ENCODE measurements around the gene GJC2.

GJC2 gene

DNA sequence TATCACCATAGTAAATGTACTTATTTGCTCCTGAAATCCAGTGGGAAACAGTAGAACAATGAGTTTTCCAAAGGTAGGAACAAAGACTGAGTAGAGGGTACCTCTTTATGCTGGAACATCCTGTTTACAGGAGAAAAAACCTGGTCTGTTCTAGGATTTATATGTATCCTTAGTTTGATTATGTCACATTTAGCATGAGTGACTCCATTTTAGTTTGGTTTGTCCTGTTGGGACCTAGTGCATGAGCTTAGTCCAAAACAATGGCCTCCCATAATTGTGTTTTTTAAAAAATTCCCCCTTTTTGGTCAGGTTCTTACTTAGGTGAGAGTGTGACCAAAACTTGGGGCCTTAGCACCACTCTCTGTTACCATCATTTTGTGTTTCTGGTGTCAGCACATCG is 37.1 kb upstream of the GJC2 start:
- in situ Hi-C loops (cut with MboI; ENCODE audit: low sequenced_read_pairs) = no loop called here

GRCh38 chr1:228114827-228115226 is 34.9 kb upstream of the GJC2 start:
- in situ Hi-C loops (cut with MboI; ENCODE audit: low sequenced_read_pairs) = no loop called here

GRCh38 chr1:228117335-228117734 is 32.4 kb upstream of the GJC2 start:
- in situ Hi-C loops (cut with MboI; ENCODE audit: low sequenced_read_pairs) = no loop called here

GRCh38 chr1:228118040-228118439 is 31.7 kb upstream of the GJC2 start:
- in situ Hi-C loops (cut with MboI; ENCODE audit: low sequenced_read_pairs) = no loop called here

GRCh38 chr1:228120351-228120750 is 29.4 kb upstream of the GJC2 start:
- in situ Hi-C loops (cut with MboI; ENCODE audit: low sequenced_read_pairs) = no loop called here

DNA sequence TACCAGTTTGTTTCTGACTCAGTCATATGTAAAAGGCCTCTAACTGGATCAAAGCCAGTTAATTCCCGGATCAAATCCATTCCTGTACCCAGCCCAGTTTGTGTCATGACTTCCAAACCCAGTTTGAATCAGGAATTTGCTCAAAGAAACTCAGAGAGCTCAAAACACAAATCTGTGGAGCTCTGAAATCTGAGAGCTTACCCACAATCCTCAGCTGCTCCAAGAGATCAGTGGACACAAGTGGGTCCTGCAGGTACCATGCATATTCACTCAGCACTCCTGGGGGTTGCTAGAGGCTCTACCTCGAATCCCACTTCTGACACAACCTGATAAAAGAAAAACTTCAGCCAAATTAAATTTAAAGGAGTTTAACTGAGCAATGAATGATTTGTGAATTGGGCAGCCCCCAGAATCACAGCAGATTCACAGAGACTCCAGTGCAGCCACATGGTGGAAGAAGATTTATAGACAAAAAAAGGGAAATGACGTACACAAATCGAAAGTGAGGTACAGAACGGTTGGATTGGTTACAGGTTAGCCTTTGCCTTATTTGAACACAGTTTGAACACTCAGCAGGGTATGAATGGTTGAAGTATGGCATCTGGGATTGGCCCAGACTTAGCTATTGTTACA is 28.8 kb upstream of the GJC2 start:
- in situ Hi-C loops (cut with MboI; ENCODE audit: low sequenced_read_pairs) = no loop called here

DNA sequence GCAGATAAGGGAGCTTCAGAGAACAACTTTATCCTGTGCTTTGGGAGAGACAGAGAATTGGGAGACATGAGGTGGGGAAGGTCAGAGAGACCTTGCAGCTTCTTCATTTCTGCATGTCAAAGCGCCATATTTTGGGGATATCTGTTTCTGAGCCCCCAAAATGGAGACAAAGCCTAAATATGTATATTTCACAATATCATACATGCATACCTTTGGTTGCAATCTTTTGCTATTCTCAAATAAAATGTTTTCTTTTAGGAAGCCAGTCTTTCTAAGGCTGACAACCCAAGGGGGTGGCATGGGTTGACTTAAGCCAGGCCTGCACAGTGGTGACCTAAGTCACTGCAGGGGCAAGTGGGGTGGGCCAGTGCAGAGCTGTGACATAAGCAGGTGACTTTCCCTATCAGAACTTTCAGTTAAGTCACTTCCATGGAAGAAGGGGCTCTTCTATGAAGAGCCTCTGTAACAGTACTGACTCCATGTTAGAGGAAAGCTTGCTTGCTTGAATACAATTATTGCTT is 26.7 kb upstream of the GJC2 start:
- in situ Hi-C loops (cut with MboI; ENCODE audit: low sequenced_read_pairs) = no loop called here

GRCh38 chr1:228123505-228123904 is 26.2 kb upstream of the GJC2 start:
- in situ Hi-C loops (cut with MboI; ENCODE audit: low sequenced_read_pairs) = no loop called here

DNA sequence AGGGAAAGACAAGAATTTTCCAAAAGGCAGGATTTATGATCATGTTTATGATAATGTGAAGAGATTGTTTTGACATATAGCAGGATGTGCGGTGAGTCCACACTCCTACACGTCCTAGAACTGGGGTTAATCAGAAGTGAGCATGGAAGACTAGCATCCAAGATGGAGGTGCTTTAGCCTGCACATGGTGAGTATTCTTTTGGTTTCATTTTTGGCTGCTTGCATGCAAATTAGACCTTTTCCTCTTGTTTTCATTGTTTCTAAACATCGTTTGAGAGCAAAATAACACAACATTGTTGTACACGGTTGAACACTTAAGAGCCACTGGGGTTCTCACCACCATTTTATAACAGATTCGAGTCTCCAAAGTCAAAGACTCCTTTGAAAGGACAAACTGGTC is 24.5 kb upstream of the GJC2 start:
- in situ Hi-C loops (cut with MboI; ENCODE audit: low sequenced_read_pairs) = no loop called here

GRCh38 chr1:228131766-228132165 is 18.0 kb upstream of the GJC2 start:
- in situ Hi-C loops (cut with MboI; ENCODE audit: low sequenced_read_pairs) = no loop called here

DNA sequence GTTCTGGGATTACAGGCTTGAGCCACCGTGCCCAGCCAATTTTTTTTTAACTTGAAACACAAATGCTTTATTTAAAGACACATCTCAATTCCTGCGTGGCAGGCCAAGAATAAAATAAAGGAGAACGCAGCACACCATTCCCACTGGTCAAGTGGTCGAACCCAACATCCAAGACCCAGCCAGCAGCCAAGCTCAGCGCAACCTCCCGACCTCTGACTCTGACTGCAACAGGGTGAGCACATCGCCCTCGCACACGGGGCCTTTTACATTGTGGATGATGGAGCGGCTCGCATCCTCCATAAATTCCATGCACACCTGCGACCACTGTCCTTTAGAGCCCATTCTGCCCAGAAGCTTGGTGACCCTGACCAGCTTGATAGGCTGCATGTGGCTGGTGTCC is 15.1 kb upstream of the GJC2 start:
- in situ Hi-C loops (cut with MboI; ENCODE audit: low sequenced_read_pairs) = no loop called here

GRCh38 chr1:228136901-228137300 is 12.8 kb upstream of the GJC2 start:
- in situ Hi-C loops (cut with MboI; ENCODE audit: low sequenced_read_pairs) = no loop called here

DNA sequence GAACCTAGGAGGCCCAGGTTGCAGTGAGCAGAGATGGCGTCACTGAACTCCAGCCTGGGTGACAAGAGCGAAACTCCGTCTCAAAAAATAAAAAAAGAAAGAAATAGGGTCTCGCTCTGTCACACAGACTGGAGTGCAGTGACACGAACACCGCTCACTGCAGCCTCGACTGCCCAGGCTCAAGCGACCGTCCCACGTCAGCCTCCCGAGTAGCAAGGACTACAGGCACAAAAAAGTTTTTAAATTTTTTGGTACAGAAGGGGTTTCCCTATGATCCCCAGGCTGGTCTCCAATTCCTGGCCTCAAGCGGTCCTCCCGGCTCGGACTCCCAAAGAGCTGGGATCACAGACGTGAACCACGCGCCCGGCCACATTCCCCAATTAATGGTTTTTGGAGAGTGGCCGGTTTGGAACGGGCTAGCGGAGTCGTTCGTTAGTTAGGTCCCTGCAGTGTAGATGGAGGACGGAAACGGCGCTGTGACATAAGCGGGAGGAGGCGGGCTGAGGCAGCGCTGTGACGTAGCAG is 10.3 kb upstream of the GJC2 start:
- in situ Hi-C loops (cut with MboI; ENCODE audit: low sequenced_read_pairs) = no loop called here

GRCh38 chr1:228139931-228140723 is 9.6 kb upstream of the GJC2 start, which contains the start of gene GUK1:
TSS of gene GUK1 (plus strand) at chr1:228140279. CDS start at chr1:228140303, 24 bp downstream.
- in situ Hi-C loops (cut with MboI; ENCODE audit: low sequenced_read_pairs) = no loop called here

DNA sequence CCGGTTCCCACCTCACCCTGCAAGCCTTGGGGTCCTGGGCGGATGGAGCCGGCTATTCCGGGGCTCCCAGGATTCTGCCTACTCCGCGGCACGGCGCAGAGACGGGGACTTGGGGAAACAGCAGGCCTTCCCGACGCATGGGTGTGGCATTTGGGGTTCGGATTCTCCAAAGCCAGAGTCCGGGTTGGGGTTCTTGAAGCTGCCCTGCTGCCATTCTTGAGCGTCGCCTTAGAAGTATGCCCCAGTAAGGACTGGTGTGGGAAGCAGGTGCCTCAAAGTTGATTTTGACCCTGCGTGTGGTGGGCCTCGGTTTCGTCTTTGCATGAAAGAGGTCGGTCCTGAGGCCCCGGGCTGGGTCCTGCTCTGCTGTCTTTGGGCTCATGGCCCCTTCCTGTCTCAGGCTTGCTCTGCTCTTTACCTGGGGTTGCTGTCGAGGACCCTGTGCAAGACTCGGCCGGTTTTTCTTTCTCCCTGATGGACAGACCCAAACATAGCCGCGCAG is 9.0 kb upstream of the GJC2 start:
- in situ Hi-C loops (cut with MboI; ENCODE audit: low sequenced_read_pairs) = no loop called here

- in situ Hi-C loops (cut with MboI; ENCODE audit: low sequenced_read_pairs) = no loop called here
Measured at GRCh38 chr1:228141226-228142044, 8.3 kb upstream of the GJC2 start.

DNA sequence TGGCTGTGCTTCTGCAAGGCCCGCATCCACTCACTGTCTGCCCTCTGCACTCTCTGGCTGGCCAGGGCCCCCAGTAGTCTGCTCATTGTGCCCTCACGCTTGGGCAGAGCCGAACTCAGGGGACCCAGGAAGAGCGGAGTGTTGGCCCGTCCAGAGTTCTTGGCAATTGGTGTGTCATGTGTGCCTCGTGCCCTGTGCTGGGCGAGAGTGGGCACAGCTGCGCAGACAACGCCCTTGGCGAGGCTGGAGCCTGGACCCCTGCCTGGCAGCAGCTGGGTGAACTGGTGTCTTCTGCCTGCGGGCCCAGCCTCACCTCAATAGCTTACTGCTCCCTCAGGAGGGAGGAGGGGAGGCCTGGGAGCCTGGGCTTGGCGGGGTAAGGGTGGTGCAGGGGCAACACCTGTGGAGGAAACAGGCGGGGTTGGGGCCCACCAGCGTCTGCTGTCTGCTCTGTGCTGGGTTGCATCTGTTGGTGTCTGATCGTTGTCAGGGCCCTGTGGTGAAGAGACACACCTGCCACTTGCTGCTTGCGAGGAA is 7.5 kb upstream of the GJC2 start:
- in situ Hi-C loops (cut with MboI; ENCODE audit: low sequenced_read_pairs) = no loop called here

- in situ Hi-C loops (cut with MboI; ENCODE audit: low sequenced_read_pairs) = no loop called here
Measured at GRCh38 chr1:228142701-228143136, 7.0 kb upstream of the GJC2 start.

GRCh38 chr1:228143480-228144192 is 6.1 kb upstream of the GJC2 start:
- in situ Hi-C loops (cut with MboI; ENCODE audit: low sequenced_read_pairs) = no loop called here

All from HL-60/S4 (cell line).